Activated gamma-delta T cell treated with anti-CD3 and anti-CD28 coated beads, Interleukin-2, amount 50 U/mL, for 16 hours (primary cell): Measurements from ENCODE around the gene SSR2.
A peak's percentile ranks its signal among the peaks of the same experiment; 100 is the strongest.
"Not testable (repeated sequence)": the region's sequence is repeated elsewhere in the genome, so short reads cannot be mapped to it uniquely, and the experiment has no call there.

Experiments used
- DNase-seq: peaks from one replicate; pipeline ENCODE4 v3.0.0-alpha.2; 2020; ENCODE audit warnings: low read depth

Gene SSR2

GRCh38 chr1:155993595-155993994 is 27.2 kb downstream of the SSR2 start:
- DNase-seq, result no peak

GRCh38 chr1:155990005-155990739 is 30.6 kb downstream of the SSR2 start:
- no peak for DNase-seq

GRCh38 chr1:155989242-155990004 is 31.3 kb downstream of the SSR2 start:
- peak; percentile 66 for DNase-seq

- not testable (repeated sequence) for DNase-seq
Measured at GRCh38 chr1:155984903-155985645, 35.7 kb downstream of the SSR2 start.

- no peak for DNase-seq
Measured at GRCh38 chr1:155984341-155984740, 36.4 kb downstream of the SSR2 start.

GRCh38 chr1:155983191-155984024 is 37.3 kb downstream of the SSR2 start:
- no peak for DNase-seq

- DNase-seq, result no peak
Measured at GRCh38 chr1:155982106-155982505, 38.6 kb downstream of the SSR2 start.

- no peak for DNase-seq
Measured at GRCh38 chr1:155981266-155982088, 39.3 kb downstream of the SSR2 start.

GRCh38 chr1:155979597-155980343 is 41.0 kb downstream of the SSR2 start:
- DNase-seq, result no peak

- no peak for DNase-seq
Measured at GRCh38 chr1:155978973-155979429, 41.8 kb downstream of the SSR2 start.

GRCh38 chr1:155978325-155978972 is 42.3 kb downstream of the SSR2 start, which contains the start of gene ARHGEF2:
TSS of gene ARHGEF2 (minus strand) at chr1:155978547. CDS start at chr1:155978427, 120 bp downstream.
- peak; percentile 70 for DNase-seq

GRCh38 chr1:155977690-155978324 is 42.9 kb downstream of the SSR2 start:
- peak; percentile 67 for DNase-seq

GRCh38 chr1:155976913-155977689 is 43.6 kb downstream of the SSR2 start:
- DNase-seq, result no peak

- peak; percentile 65 for DNase-seq
Measured at GRCh38 chr1:155976062-155976912, 44.5 kb downstream of the SSR2 start.

GRCh38 chr1:155975375-155976061 is 45.2 kb downstream of the SSR2 start:
- DNase-seq, result no peak
